ENCODE data around the gene CD164.

- TF ChIP-seq CTCF (conservative IDR thresholded peaks at IDR 0.05; ENCODE audit: low read depth, low read length), result no peak
- TF ChIP-seq MXI1 (IDR thresholded peaks at IDR 0.05; ENCODE audit: borderline replicate concordance, low read depth, low read length), result no peak
- no peak for TF ChIP-seq FOS (IDR thresholded peaks at IDR 0.05; ENCODE audit: low read depth, low read length)
- no peak for TF ChIP-seq POLR2A (IDR thresholded peaks at IDR 0.05; ENCODE audit: low read depth, low read length)
- no peak for TF ChIP-seq RAD21 (IDR thresholded peaks at IDR 0.05; ENCODE audit: low read length)
- TF ChIP-seq MAZ (IDR thresholded peaks at IDR 0.05; ENCODE audit: borderline replicate concordance, low read depth, low read length), result no peak
- TF ChIP-seq RFX5 (IDR thresholded peaks at IDR 0.05; ENCODE audit: low read depth, low read length), result no peak
- TF ChIP-seq NFE2L2 (IDR thresholded peaks at IDR 0.05; ENCODE audit: low read depth, low read length), result no peak
- no peak for TF ChIP-seq MAFK (IDR thresholded peaks at IDR 0.05; ENCODE audit: low read depth, low read length)
- no peak for TF ChIP-seq BHLHE40 (IDR thresholded peaks at IDR 0.05; ENCODE audit: low read depth, low read length)
Observed at GRCh38 chr6:109332748-109333147, 49.5 kb downstream of the CD164 start.
